Kidney tubule cell (primary cell): ENCODE results near the gene MKX.

Experiments used
- DNase-seq: peaks from one replicate; pipeline ENCODE4 v3.0.0-alpha.2; 2018; ENCODE audit warnings: low spot score

Gene MKX

GRCh38 chr10:27742195-27743011 is 3.2 kb downstream of the MKX start:
- peak; percentile 86 for DNase-seq

- DNase-seq, result no peak
These were observed 4.2 kb downstream of the MKX start for GRCh38 chr10:27741173-27742091.

- no peak for DNase-seq
These were observed 9.2 kb downstream of the MKX start for GRCh38 chr10:27736396-27736795.

GRCh38 chr10:27730041-27730440 is 15.6 kb downstream of the MKX start:
- DNase-seq, result no peak

- no peak for DNase-seq
These were observed 17.3 kb downstream of the MKX start for GRCh38 chr10:27728338-27728737.

- no peak for DNase-seq
These were observed 21.3 kb downstream of the MKX start for GRCh38 chr10:27724287-27724686.

GRCh38 chr10:27723436-27723835 is 22.2 kb downstream of the MKX start:
- no peak for DNase-seq

- DNase-seq, result no peak
These were observed 25.1 kb downstream of the MKX start for GRCh38 chr10:27720529-27720928.

GRCh38 chr10:27719052-27719451 is 26.6 kb downstream of the MKX start:
- DNase-seq, result no peak

- DNase-seq, result no peak
These were observed 27.8 kb downstream of the MKX start for GRCh38 chr10:27717861-27718260.

GRCh38 chr10:27717224-27717623 is 28.4 kb downstream of the MKX start:
- no peak for DNase-seq

- DNase-seq, result no peak
These were observed 29.1 kb downstream of the MKX start for GRCh38 chr10:27716521-27716920.

GRCh38 chr10:27715505-27715904 is 30.1 kb downstream of the MKX start:
- DNase-seq, result no peak

- no peak for DNase-seq
These were observed 31.3 kb downstream of the MKX start for GRCh38 chr10:27714349-27714748.

- DNase-seq, result no peak
These were observed 31.7 kb downstream of the MKX start for GRCh38 chr10:27713941-27714340.

- DNase-seq, result no peak
These were observed 35.6 kb downstream of the MKX start for GRCh38 chr10:27710014-27710413.

GRCh38 chr10:27709304-27709703 is 36.3 kb downstream of the MKX start:
- no peak for DNase-seq

GRCh38 chr10:27701938-27702537 is 43.6 kb downstream of the MKX start:
- no peak for DNase-seq

GRCh38 chr10:27699776-27700175 is 45.8 kb downstream of the MKX start:
- no peak for DNase-seq

GRCh38 chr10:27698961-27699360 is 46.7 kb downstream of the MKX start:
- DNase-seq, result no peak

- no peak for DNase-seq
These were observed 49.2 kb downstream of the MKX start for GRCh38 chr10:27696466-27696865.

GRCh38 chr10:27695706-27696105 is 49.9 kb downstream of the MKX start:
- no peak for DNase-seq

GRCh38 chr10:27695088-27695487 is 50.5 kb downstream of the MKX start:
- no peak for DNase-seq
